Putamen (tissue), 1 donor: ENCODE data around the gene PDE9A.

ENCODE experiments used
- DNase-seq: peaks from one replicate; pipeline ENCODE4 v3.0.0-alpha.2; 2016; ENCODE audit warnings: low spot score

The PDE9A gene

DNA sequence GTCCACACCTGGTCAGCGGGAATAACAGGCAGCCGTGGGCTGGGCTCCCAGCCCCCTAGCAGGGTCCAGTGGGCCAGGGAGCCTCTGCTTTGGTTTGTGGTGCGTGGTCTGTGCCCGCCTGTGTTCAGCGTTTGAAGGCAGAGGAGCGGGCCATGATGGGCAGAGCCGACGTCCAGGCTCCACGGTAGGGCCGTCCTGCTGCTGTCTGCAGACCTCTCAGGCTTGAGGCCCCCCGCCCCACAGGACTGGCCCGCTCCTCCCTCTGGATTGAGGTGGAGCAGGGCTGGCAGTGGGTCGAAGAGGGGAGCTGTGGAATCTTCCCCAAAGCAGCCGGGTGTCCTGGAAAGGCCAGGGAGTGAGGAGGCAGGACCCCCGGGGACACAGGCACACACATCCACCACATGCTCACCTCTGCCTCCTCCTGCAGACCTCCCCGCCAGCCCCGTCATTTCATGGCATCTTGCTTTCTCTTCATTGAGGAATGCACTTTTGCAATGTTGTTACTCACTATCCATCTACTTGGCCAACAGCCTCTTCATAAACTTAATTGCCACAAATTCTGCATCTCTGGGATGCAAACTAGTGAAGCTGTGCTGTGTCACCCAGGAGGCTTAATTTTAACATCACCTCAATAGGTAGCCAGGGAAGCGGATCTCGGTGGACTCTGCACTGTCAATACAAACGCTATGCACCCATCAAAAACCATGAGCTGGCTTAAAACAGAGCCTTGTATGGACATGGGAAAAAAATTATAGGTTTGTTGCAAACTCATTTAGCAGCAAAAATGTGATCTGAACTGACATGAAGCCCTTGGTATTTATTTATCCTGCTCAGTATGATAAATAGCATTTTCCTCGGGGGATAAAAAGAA, 85.9 kb downstream of the PDE9A start:
- DNase-seq, result no peak

DNA sequence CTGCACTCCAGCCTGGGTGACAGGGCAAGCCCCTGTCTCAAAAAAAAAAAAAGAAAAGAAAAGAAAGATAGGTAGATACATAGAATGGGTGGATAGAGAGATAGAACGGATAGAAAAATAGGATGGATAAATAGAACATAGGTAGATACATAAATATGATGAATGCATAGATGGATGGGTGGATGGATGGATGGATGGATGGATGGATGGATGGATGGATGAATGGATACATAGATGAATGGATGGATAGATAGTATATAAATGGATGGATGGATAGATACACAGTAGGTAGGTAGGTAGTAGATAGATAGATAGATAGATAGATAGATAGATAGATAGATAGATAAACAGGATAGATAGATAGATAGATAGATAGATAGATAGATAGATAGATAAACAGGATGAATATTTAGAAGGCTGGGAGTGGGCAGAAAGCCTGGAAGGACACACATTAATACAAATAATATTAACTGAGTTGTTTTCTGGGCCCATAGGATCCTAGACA, 87.0 kb downstream of the PDE9A start:
- DNase-seq, result no peak

DNA sequence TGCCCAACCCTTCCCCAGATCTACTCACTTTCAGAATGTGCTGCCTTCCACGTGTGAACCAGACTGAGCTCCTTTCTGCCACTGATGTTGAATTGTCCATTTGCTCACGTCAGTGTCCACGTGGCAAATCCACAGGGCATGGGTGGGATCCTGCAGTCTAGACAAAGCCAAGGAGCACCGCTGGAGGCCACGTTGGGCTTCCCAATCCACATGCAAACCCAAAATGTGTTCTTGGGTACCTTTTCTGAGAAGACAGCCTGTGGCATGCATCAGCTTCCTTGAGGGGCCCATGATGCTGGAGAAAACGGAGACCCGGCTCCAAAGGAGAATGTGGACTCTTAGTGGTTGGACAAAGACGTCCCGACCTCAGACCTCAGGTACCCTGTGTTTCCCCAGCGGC, 87.6 kb downstream of the PDE9A start:
- no peak for DNase-seq

DNA sequence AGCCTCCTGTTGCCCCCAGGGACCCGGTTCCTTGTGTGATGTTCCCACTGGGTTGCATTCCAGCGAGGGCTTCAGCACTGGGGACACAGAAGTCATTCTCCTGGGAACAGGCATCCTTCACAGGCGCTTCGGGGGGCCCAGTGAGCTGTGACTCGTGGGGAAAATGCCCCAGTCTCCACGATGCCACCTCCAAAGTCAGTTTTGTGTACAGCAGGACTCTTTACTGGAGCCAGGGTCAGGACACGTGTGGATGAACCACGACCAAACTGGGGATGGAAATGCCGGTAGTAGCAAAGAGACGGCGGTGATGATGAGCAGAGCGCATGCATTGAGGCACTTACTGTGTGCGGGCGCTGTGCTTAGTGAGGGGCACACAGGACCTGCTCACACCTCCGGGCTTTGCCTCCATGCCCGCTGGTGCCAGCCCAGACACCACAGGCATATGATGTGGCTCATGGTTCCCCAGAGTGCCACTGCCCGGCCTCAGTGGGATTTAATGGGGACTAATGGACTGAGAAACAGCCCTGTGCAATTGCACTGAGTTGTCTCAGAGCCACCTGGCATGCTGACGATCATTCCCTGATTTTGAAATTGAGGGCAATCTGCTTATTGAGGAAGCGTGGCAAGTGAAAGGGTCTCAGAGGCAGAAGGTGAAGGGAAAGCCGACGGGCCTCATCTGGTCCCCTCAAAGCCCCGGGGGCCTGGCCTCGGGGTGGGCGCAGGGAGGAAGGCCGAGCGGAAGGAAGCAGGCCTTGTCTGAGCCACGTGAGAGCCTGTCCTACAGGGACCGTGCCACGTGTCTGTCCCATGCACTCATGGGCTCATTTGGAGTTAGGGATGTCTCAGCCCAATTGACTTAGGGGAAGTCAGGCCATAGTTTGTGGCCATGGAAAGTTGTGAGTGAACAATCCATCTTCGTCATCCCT, 91.4 kb downstream of the PDE9A start:
- no peak for DNase-seq

DNA sequence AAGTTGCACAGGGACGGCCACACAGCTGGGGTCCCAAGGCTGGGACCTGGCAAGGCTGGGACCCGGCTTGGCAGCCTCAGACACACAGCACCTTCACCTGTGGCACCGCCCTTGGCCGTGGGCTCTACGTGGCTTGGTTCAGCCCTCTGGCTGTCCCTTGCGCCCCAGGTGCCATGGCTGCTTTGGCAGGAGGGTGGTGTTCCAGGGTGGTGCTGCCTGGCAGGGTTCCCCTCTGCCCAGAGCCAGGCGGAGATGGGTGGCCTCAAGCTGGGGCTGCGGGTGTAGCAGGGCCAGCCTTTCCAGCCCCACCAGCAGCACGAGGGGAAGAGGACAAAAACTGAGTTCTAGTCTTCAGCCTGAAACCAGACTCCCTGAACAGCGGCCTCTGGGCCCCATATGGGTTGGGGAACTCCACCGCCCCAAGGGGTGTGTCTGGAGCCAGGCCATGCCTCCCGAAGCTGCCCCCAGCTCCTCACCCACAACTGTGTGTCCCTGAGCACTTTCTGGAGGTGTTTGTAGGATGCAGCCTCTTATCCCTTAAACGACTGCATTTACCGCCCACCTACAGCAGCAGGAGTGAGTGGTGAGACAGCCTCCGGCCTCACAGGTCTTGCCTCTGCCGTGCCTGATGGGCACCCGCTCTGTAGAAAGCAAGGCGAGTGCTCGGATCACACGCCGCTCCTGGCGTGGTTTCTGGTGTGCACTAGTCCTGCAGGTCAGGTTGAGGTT, 92.3 kb downstream of the PDE9A start:
- no peak for DNase-seq

DNA sequence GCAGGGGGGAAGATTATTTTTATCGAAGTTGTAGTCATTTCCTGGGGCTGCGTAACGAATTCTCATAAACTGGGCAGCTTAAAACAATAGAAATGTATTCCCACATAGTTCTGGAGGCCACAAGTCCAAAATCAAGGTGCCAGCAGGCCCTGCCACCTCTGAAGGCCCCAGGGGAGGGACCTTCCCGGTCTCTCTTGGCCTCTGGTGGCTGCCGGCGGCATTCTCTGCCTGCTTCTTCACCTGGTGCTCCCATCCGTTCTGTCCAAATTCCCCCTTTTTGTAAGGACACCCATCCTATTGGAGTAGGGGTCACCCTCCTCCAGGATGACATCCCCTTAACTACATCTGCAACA, 92.8 kb downstream of the PDE9A start:
- DNase-seq, result no peak

DNA sequence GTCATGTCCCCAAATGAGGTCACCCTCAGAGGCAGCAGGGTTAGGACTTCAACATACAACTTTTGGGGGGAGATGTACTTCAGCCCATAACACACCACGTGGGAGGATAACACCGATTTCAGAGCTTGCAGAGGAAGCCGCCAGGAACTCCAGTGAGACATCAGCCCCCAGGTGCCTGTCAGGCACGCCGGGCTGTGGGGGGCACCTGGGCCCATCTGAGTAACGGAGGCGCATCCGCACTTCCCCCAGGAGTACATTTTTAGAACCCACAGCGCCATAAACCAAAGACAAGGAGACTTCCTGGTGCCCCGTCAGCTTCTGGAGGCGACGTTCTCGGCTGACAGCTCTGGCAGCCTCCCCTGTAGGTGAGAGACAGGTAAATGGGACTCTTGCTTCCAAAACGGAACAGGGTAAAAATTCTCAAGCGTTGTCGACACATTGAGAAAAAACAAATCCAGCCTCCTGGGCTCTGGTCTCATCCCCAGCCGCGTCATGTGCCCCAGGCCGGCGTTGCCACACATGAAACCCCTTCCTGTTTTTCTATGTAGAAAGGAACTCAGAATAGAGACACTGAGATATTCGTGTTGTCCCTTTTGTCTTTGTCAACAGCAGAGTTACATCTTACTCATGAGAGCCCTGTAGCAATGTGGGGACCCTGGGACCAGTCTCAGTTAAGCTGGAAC, 93.3 kb downstream of the PDE9A start:
- DNase-seq, result peak; percentile 67

DNA sequence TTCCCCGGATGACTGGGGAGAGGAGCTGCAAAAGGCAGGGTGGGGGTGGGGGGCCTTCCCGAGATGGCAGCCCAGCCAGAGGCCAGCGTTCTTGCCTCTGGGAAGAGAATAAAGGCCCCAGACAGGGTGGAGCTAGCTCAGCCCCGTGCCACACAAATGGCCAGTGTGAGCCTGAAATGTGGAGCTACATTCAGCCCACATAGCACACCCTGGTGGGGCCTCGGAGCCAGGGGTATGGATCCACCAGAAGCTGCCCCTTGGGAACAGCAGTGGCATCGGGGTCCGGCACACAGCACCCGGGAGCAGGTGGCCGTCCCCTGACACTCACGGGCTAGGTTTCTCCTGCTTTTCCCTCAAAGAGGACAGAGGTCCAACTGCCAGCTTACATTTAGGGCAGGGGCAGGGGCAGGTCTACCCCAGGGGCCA, 93.9 kb downstream of the PDE9A start:
- no peak for DNase-seq

DNA sequence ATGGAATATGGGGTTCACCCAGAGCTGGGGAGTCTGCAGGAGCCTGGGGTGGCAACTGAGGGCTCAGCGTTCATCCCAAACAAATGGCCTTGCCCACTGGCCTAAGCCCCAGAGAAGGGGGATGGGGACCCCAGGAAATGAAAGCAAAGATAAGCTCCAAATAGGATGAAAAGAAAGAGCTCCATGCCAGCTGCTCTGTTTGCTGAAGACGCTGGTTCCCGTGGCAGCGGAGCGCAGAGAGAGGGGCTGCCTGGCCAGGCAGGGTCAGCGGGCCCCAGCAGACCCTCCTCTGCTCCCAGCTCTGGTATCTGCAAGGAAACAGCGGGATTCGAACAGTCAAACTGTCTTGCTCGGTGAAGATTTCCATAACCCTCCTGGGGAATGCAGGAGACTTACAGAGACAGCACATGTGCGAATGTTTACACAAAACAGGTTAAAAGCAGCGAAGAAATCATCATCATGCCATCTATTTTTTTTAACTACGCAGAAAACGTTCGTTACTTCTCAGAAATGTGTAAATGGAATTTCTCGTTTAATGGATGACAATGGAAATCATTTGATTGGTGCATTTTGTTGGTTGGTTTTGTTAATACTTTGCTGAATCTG, 94.4 kb downstream of the PDE9A start:
- DNase-seq, result no peak

DNA sequence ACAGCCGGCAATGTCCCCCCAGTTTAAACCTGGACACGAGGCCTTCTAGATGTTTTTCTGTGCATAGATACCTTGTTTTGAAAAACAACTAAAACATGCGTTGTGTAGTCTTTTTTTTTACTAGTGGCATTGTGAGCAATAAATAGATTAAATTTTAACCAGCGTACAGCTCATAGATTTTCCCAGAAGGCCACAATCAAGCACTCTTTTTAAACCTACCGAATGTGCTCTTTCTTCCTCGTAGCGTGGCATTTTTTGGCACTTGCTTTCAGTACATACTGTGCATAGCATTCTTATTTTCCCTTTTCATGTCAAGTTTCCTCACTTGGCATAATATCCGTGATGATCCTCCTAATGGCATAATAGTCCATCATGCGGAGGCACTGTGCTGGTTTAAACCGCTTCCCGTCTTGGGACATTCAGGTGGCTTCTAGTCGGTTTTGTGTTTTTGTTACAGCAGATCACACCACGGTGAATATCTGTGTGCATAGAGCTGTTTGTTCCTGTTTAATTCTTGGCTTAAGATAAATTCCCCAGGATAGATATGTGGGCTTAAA, 95.3 kb downstream of the PDE9A start:
- no peak for DNase-seq

DNA sequence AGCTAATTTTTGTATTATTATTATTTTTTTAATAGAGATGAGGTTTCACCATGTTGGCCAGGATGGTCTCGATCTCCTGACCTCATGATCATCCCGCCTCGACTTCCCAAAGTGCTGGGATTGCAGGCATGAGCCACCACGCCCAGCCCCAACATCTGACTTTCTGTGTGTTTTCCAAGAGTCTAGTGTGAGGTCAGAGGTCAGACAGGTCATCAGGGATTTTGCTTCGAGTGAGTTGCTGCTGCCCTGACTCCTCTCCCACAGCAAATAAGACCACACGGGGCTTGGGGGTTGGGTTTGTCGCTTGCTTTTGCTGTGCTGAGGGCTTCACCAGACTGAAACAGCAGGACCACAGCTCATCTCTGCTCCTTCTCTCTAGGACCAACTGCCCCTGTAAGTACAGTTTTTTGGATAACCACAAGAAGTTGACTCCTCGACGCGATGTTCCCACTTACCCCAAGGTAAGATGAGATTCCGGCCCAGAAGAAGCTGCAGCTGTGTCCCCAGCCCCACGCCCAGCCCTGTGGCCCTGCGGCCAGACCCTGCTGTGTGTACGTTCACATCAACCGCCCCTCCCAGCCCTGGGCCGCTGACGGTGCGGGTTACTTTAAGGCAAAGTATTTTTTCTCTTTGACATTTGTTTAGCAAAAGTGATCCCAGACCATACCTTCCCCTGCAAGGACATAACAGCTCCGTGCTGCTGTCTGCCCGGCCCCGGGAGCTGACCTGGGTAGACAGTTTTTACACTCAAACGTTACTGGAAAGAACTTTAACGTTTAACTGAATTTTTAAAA, 97.5 kb downstream of the PDE9A start:
- DNase-seq, result no peak

DNA sequence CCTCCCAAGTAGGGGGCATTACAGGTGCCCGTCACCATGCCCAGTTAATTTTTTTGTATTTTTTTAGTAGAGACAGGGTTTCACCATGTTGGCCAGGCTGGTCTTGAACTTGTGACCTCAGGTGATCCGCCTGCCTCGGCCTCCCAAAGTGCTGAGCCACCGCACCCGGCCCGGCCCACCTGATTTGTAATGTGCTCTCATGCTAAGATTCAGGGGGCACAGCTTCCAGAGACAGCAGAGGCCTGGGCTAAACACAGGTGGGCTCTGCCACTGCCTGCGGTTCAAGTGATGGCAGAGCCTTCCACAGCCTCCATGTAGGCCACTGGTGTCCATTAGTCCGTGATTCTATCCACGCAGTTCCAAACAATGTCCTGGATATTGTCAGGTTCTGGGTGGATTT, 98.4 kb downstream of the PDE9A start:
- no peak for DNase-seq

DNA sequence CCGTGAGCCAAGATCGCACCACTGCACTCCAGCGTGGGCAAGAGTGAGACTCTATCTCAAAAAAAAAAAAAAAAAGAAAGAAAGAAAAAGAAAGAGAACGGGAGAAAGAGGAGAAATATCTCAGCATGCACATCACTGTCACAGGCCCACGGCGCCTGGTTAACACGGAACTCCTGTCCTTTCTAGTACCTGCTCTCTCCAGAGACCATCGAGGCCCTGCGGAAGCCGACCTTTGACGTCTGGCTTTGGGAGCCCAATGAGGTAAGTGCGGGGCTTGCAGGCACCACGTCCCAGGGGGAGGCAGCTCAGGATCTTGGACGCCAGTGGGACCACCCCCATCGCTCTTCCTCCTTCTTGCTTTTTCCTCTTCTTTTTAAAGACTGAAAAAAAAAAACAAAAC, 100.4 kb downstream of the PDE9A start:
- DNase-seq, result no peak

DNA sequence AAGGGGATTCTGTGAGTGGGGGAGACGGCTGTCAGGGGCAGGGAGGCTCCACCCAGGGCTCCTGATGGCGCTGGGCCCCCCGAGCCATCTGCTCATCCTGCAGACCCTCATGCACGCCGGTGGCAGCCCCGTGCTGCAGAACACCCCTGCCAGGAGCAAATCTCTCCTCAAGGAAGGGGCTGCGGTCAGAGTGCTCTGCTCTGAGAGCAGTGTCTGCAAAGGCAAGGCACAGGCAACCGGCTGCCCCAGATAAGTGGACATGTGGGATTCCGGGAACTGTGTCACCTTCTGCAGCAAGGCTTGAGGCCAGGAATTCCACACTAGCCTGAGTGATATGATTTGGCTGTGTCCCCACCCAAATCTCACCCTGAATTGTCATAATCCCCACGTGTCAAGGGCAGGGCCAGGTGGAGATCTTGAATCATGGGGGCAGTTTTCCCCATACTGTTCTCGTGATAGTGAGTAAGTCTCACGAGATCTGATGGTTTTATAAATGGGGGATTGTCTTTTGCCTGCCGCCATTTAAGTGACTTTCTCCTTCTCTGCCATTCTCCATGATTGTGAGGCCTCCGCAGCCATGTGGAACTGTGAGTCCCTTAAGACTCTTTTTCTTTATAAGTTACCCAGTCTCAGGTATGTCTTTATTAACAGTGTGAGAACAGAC, 101.0 kb downstream of the PDE9A start:
- DNase-seq, result no peak

DNA sequence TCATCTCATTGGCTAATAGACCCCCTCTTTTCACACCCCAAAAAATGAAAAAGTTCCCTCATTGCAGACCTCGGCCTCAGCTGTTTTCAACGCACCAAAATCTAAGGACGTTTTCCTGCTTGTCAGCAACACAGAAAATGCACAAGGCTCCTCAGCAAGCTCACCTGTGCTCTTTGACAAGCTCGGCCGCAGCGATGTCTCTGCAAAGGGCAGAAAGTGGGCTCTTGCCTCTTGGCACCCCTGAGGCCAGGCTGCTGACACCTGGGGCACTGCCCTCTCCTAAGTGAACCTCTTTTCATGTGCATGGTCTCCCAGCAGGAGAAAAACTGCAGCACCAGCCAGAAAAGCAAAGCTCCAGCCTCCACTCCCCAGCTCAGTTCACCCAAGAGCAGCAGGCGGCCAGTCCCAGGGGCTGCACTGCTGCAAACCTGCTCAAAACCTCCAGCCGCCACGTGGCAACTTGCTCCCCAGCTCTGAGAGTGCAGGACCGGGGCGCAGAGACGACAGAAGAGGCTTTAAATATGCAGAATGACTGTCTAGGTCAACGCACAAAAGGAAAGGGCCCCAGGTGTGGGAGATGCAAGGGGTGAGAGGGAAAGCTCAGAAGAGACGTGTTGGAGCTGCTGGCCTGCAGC, 101.7 kb downstream of the PDE9A start:
- no peak for DNase-seq

DNA sequence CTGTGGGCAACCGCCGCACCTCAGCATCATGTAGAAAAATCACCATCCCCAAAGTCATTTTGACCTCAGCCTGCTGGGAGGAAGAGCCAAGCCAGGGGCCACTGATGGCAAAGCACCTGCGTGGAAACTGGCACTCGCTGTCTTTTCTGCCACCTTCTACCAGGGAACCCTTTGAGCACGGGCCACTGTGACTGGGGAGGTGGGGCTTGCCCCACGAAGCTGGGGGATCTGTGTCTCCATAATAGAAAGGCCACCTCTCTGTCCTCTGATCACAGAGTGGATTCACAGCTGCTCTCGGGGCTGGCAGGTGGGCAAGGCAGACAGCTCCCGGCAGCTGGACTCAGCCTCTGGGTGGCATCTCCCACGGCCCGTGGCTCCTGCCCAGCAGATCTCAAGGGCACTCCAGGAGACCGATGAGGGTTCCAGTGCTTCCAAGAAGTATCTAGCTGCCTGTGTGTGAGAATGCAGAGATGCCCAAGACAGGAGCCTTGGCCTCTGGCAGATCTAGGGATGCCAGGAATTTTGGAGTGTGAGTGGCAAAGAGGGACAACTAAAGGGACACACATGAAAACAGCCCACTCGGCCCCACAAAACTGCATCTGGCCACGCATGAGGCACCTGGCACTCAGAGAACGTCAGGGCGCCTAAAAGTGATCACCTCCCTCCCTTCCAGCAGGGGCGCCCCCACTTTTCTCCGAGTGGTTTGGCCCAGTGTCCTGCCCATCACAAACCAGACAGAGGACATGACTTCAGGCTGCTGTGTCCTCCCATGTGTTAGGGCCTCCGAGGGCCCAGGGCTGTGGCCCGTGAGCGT, 102.6 kb downstream of the PDE9A start:
- no peak for DNase-seq

DNA sequence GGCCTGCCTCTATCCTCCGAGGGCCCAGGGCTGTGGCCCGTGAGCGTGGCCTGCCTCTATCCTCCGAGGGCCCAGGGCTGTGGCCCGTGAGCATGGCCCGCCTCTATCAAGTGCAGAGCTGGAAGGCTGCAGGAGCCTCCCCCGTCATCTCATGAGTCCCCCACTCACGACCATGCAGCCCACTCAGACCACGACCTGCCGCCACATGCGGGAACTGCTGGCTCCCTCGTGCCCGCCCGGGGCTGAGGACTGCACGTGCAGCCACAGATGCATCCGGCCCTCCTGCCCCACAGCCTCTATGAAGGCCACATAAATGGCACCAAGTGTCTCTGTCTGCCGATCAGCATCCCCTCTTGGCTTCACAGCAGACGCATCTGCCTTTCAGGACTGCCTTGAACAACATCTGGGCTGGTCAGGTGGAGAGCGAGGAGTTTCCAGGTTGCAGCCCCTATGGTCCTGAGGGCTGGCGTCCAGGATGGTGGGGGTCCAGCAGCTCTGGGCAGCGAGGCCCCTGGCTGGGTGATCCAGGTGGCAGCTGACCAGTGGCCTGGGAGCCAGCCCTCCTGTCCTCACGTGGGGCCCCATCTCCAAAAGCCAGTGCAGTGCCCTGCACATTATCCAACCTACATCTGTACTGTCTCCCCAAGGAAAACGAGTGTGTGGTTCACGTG, 103.3 kb downstream of the PDE9A start:
- DNase-seq, result no peak

DNA sequence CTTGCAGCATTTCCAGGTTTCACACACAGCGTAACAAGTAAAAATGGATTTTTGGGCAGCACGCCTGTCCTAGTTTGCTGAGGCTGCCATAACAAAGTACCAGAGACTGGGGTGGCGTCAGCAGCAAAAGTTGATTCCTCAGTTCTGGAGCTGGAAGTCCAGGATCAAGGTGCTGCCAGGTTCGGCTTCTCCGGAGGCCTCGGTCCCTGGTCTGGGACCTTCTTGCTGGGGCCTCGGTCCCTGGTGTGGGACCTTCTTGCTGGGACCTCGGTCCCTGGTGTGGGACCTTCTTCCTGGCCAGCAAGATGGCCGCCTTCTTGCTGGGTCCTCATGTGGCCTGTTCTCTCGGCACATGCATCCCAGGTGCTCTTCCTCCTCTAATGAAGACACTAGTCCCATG, 104.0 kb downstream of the PDE9A start:
- no peak for DNase-seq
